Measurements from ENCODE around the gene LAMC2.

DNA sequence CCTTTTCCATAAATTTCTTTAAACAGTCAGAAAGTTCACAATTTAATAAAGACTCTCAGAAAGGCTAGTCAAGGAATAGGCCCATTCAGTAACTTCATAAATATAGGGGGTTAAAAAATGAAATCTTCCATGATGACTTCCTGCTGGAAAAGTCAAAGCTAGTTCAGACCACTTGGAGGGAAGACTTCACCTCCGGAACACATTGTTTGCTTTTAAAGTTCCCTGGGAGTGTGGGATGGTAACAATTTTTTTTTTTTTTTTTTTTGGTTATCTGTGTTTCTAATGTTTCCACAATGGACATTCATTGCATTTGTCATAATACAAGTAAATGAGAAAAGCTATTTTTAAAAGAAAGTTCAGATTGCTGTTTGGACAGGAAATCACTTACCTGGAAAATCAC lies 18.4 kb upstream of the LAMC2 start:
- TF ChIP-seq ARNTL (CRISPR knock-in tag; IDR thresholded peaks at IDR 0.05; ENCODE audit: borderline replicate concordance, low read depth) (no peak), ISL1 (CRISPR knock-in tag; IDR thresholded peaks at IDR 0.05) (no peak), SNAI2 (CRISPR knock-in tag; IDR thresholded peaks at IDR 0.05) (no peak)
- TF ChIP-seq, protein P1, sequence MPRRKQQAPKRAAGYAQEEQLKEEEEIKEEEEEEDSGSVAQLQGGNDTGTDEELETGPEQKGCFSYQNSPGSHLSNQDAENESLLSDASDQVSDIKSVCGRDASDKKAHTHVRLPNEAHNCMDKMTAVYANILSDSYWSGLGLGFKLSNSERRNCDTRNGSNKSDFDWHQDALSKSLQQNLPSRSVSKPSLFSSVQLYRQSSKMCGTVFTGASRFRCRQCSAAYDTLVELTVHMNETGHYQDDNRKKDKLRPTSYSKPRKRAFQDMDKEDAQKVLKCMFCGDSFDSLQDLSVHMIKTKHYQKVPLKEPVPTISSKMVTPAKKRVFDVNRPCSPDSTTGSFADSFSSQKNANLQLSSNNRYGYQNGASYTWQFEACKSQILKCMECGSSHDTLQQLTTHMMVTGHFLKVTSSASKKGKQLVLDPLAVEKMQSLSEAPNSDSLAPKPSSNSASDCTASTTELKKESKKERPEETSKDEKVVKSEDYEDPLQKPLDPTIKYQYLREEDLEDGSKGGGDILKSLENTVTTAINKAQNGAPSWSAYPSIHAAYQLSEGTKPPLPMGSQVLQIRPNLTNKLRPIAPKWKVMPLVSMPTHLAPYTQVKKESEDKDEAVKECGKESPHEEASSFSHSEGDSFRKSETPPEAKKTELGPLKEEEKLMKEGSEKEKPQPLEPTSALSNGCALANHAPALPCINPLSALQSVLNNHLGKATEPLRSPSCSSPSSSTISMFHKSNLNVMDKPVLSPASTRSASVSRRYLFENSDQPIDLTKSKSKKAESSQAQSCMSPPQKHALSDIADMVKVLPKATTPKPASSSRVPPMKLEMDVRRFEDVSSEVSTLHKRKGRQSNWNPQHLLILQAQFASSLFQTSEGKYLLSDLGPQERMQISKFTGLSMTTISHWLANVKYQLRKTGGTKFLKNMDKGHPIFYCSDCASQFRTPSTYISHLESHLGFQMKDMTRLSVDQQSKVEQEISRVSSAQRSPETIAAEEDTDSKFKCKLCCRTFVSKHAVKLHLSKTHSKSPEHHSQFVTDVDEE (CRISPR knock-in tag; IDR thresholded peaks at IDR 0.05), result no peak
- TF ChIP-seq, protein P2, sequence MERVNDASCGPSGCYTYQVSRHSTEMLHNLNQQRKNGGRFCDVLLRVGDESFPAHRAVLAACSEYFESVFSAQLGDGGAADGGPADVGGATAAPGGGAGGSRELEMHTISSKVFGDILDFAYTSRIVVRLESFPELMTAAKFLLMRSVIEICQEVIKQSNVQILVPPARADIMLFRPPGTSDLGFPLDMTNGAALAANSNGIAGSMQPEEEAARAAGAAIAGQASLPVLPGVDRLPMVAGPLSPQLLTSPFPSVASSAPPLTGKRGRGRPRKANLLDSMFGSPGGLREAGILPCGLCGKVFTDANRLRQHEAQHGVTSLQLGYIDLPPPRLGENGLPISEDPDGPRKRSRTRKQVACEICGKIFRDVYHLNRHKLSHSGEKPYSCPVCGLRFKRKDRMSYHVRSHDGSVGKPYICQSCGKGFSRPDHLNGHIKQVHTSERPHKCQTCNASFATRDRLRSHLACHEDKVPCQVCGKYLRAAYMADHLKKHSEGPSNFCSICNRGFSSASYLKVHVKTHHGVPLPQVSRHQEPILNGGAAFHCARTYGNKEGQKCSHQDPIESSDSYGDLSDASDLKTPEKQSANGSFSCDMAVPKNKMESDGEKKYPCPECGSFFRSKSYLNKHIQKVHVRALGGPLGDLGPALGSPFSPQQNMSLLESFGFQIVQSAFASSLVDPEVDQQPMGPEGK (CRISPR knock-in tag; IDR thresholded peaks at IDR 0.05; ENCODE audit: borderline replicate concordance), result no peak
